VCaP (cell line): ENCODE data around the gene PGAM2.
A peak's percentile ranks its signal among the peaks of the same experiment; 100 is the strongest.

Experiments
- H3K27ac ChIP-seq: fragments of 450-650 bp; 2 replicates; pipeline ENCODE4 v1.5.1; 2017
- TF ChIP-seq, protein P1 (sequence below): fragments of 450-650 bp; conservative IDR thresholded peaks from 2 replicates; pipeline ENCODE4 v1.5.1; 2017; ENCODE audit warnings: mild to moderate bottlenecking, moderate library complexity

The PGAM2 gene

GRCh38 chr7:44085546-44085945 is 20.2 kb upstream of the PGAM2 start:
- TF ChIP-seq, protein P1, sequence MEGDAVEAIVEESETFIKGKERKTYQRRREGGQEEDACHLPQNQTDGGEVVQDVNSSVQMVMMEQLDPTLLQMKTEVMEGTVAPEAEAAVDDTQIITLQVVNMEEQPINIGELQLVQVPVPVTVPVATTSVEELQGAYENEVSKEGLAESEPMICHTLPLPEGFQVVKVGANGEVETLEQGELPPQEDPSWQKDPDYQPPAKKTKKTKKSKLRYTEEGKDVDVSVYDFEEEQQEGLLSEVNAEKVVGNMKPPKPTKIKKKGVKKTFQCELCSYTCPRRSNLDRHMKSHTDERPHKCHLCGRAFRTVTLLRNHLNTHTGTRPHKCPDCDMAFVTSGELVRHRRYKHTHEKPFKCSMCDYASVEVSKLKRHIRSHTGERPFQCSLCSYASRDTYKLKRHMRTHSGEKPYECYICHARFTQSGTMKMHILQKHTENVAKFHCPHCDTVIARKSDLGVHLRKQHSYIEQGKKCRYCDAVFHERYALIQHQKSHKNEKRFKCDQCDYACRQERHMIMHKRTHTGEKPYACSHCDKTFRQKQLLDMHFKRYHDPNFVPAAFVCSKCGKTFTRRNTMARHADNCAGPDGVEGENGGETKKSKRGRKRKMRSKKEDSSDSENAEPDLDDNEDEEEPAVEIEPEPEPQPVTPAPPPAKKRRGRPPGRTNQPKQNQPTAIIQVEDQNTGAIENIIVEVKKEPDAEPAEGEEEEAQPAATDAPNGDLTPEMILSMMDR, result peak; percentile 32

GRCh38 chr7:44084701-44085100 is 19.3 kb upstream of the PGAM2 start:
- TF ChIP-seq, protein P1, result no peak

More at GRCh38 chr7:44085546-44085945, 20.2 kb upstream of the PGAM2 start:
- H3K27ac ChIP-seq, result no peak overlapping the region

GRCh38 chr7:44083796-44084195 is 18.4 kb upstream of the PGAM2 start:
- TF ChIP-seq, protein P1, result no peak
- no peak overlapping the region for H3K27ac ChIP-seq

More at GRCh38 chr7:44084701-44085100, 19.3 kb upstream of the PGAM2 start:
- H3K27ac ChIP-seq, result no peak overlapping the region

DNA sequence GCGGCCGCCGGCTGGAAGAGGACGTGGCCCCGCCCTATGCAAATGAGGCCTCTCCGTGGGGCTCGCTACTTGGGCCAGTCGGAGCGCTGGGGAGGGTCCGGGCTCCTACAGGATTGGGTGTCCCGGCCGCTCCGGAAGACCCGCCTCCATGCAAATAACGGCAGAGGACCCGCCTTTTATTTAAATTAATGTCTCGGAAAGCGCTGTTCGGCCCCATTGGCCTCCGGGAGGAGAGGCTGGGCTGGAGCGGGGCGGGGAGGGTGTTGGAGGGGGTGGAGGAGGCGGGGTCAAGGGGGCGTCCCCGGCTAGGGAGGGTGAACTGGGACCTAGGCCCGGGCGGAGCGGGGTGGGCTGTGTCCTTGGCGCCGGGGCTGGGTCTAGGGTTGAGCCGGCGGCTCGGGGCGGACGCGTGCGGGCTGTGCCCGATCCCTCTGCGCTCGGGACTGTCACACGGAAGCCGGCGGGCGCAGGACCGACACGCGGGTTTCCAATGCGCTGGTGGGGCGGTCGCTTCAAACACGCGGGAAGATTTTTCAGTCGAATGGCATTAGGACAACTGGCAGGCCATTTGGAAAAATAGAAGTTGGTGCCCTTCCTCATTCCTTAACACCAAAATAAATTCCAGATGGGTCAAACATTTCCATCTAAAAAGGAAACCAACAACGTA is 17.3 kb upstream of the PGAM2 start:
- TF ChIP-seq, protein P1, result peak; percentile 27; the same call in 1 of the 2 replicates
- H3K27ac ChIP-seq, result peak overlapping the region; percentile 94

- TF ChIP-seq, protein P1, result no peak
- H3K27ac ChIP-seq, result peak overlapping the region; percentile 94
These were observed 15.9 kb upstream of the PGAM2 start for GRCh38 chr7:44081266-44081748.

GRCh38 chr7:44080686-44081265 is 15.4 kb upstream of the PGAM2 start:
- TF ChIP-seq, protein P1, result no peak
- peak overlapping the region; percentile 94; the same call in 1 of the 2 replicates for H3K27ac ChIP-seq

- TF ChIP-seq, protein P1, result no peak
- H3K27ac ChIP-seq, result peak overlapping the region; percentile 10; the same call in 1 of the 2 replicates
These were observed 14.8 kb upstream of the PGAM2 start for GRCh38 chr7:44080118-44080517.
